Measurements from ENCODE around the gene LDHB.

The LDHB gene

DNA sequence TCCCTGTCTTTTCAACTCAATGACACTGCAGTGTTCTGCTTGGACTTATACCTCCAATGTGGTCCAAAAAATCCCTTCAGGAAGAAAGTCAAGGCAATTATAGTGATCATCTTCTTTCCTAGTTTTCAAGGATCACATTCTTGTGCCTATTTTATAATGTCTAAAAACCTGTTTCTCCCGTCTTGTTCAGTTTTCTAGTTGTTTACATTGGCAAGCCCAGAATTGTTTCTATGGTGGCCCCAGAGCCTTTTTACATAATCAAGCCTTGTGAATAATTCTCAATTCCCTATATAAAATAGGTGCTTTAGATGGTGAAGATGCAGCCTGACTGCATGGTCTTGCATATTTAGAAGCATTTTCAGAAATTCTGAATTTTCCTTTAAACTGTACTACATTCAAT is 14.5 kb upstream of the LDHB start:
- DNase-seq (no peak), ATAC-seq (ENCODE audit: insufficient read depth, low read depth) (no peak)
- H3K9ac ChIP-seq (ENCODE audit: low read depth, low read length) = no peak overlapping the region
- H3K36me3 ChIP-seq (ENCODE audit: insufficient read depth, low read length) = no peaks in the 10 kb centered on the region
- no peak overlapping the region for H3K27ac ChIP-seq (ENCODE audit: low read length)
- no peak overlapping the region for H2AFZ ChIP-seq (ENCODE audit: low read depth, low read length)
- peaks cover 35% of the 10 kb centered on the region for H3K27me3 ChIP-seq (ENCODE audit: insufficient read depth, low read length, poor library complexity)
- no peaks in the 10 kb centered on the region for H3K9me3 ChIP-seq (ENCODE audit: insufficient read depth, low read length, severe bottlenecking)
- H3K4me2 ChIP-seq (ENCODE audit: insufficient read depth, low read length) = no peak overlapping the region
- no peaks in the 10 kb centered on the region for H3K4me1 ChIP-seq (ENCODE audit: insufficient read depth, low read length)
- no peak for TF ChIP-seq EZH2 (IDR thresholded peaks at IDR 0.05; ENCODE audit: borderline replicate concordance, low read depth, low read length, severe bottlenecking)
- TF ChIP-seq CTCF (IDR thresholded peaks at IDR 0.05; ENCODE audit: borderline replicate concordance, extremely low read depth, low read length, poor library complexity, severe bottlenecking) = no peak
- H4K20me1 ChIP-seq (ENCODE audit: insufficient read depth, low read length) = no peaks in the 10 kb centered on the region
- H3K4me3 ChIP-seq (ENCODE audit: low read depth in 1 of 2, low read length in 2 of 2) = no peak overlapping the region
- H3K79me2 ChIP-seq (ENCODE audit: insufficient read depth, low read length) = no peaks in the 10 kb centered on the region

- Histone ChIP-seq H3K4me2 (ENCODE audit: insufficient read depth, low read length) (no peak overlapping the region), H3K79me2 (ENCODE audit: insufficient read depth, low read length) (no peaks in the 10 kb centered on the region), H3K4me1 (ENCODE audit: insufficient read depth, low read length) (no peaks in the 10 kb centered on the region), H3K9me3 (ENCODE audit: insufficient read depth, low read length, severe bottlenecking) (no peaks in the 10 kb centered on the region), H3K27me3 (ENCODE audit: insufficient read depth, low read length, poor library complexity) (peaks cover 28% of the 10 kb centered on the region), H3K36me3 (ENCODE audit: insufficient read depth, low read length) (no peaks in the 10 kb centered on the region), H4K20me1 (ENCODE audit: insufficient read depth, low read length) (no peaks in the 10 kb centered on the region), H3K9ac (ENCODE audit: low read depth, low read length) (no peak overlapping the region), H3K4me3 (ENCODE audit: low read depth in 1 of 2, low read length in 2 of 2) (no peak overlapping the region), H2AFZ (ENCODE audit: low read depth, low read length) (no peak overlapping the region), H3K27ac (ENCODE audit: low read length) (no peak overlapping the region)
- ATAC-seq (ENCODE audit: insufficient read depth, low read depth) = no peak
- TF ChIP-seq EZH2 (IDR thresholded peaks at IDR 0.05; ENCODE audit: borderline replicate concordance, low read depth, low read length, severe bottlenecking) (no peak), CTCF (IDR thresholded peaks at IDR 0.05; ENCODE audit: borderline replicate concordance, extremely low read depth, low read length, poor library complexity, severe bottlenecking) (no peak)
- no peak for DNase-seq
Observed at GRCh38 chr12:21666722-21667121, 9.1 kb upstream of the LDHB start.

- Histone ChIP-seq H2AFZ (ENCODE audit: low read depth, low read length) (no peak overlapping the region), H3K27me3 (ENCODE audit: insufficient read depth, low read length, poor library complexity) (peaks cover 28% of the 10 kb centered on the region), H3K36me3 (ENCODE audit: insufficient read depth, low read length) (no peaks in the 10 kb centered on the region), H3K4me1 (ENCODE audit: insufficient read depth, low read length) (no peaks in the 10 kb centered on the region), H3K9ac (ENCODE audit: low read depth, low read length) (no peak overlapping the region), H3K9me3 (ENCODE audit: insufficient read depth, low read length, severe bottlenecking) (no peaks in the 10 kb centered on the region), H3K27ac (ENCODE audit: low read length) (no peak overlapping the region), H3K79me2 (ENCODE audit: insufficient read depth, low read length) (no peaks in the 10 kb centered on the region), H3K4me3 (ENCODE audit: low read depth in 1 of 2, low read length in 2 of 2) (no peak overlapping the region), H4K20me1 (ENCODE audit: insufficient read depth, low read length) (no peaks in the 10 kb centered on the region), H3K4me2 (ENCODE audit: insufficient read depth, low read length) (no peak overlapping the region)
- TF ChIP-seq EZH2 (IDR thresholded peaks at IDR 0.05; ENCODE audit: borderline replicate concordance, low read depth, low read length, severe bottlenecking) = no peak
- no peak for TF ChIP-seq CTCF (IDR thresholded peaks at IDR 0.05; ENCODE audit: borderline replicate concordance, extremely low read depth, low read length, poor library complexity, severe bottlenecking)
- ATAC-seq (ENCODE audit: insufficient read depth, low read depth) (no peak), DNase-seq (no peak)
Observed at GRCh38 chr12:21665816-21666215, 8.2 kb upstream of the LDHB start.

Measured in DND-41 (cell line).